ENCODE data around the gene TMEM156.
"Not testable (repeated sequence)": the region's sequence is repeated elsewhere in the genome, so short reads cannot be mapped to it uniquely, and the experiment has no call there.

The TMEM156 gene

GRCh38 chr4:38967260-38968095 is 64.7 kb downstream of the TMEM156 start:
- TF ChIP-seq ZFX (IDR thresholded peaks at IDR 0.05; ENCODE audit: borderline replicate concordance) = no peak
- TF ChIP-seq, protein P1, sequence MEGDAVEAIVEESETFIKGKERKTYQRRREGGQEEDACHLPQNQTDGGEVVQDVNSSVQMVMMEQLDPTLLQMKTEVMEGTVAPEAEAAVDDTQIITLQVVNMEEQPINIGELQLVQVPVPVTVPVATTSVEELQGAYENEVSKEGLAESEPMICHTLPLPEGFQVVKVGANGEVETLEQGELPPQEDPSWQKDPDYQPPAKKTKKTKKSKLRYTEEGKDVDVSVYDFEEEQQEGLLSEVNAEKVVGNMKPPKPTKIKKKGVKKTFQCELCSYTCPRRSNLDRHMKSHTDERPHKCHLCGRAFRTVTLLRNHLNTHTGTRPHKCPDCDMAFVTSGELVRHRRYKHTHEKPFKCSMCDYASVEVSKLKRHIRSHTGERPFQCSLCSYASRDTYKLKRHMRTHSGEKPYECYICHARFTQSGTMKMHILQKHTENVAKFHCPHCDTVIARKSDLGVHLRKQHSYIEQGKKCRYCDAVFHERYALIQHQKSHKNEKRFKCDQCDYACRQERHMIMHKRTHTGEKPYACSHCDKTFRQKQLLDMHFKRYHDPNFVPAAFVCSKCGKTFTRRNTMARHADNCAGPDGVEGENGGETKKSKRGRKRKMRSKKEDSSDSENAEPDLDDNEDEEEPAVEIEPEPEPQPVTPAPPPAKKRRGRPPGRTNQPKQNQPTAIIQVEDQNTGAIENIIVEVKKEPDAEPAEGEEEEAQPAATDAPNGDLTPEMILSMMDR (IDR thresholded peaks at IDR 0.05) = no peak
- H3K27ac ChIP-seq = no peak overlapping the region

- no peak overlapping the region for H3K27ac ChIP-seq
- TF ChIP-seq, protein P1 (IDR thresholded peaks at IDR 0.05) = no peak
- no peak for TF ChIP-seq ZFX (IDR thresholded peaks at IDR 0.05; ENCODE audit: borderline replicate concordance)
These were observed 66.3 kb downstream of the TMEM156 start for GRCh38 chr4:38965866-38966265.

DNA sequence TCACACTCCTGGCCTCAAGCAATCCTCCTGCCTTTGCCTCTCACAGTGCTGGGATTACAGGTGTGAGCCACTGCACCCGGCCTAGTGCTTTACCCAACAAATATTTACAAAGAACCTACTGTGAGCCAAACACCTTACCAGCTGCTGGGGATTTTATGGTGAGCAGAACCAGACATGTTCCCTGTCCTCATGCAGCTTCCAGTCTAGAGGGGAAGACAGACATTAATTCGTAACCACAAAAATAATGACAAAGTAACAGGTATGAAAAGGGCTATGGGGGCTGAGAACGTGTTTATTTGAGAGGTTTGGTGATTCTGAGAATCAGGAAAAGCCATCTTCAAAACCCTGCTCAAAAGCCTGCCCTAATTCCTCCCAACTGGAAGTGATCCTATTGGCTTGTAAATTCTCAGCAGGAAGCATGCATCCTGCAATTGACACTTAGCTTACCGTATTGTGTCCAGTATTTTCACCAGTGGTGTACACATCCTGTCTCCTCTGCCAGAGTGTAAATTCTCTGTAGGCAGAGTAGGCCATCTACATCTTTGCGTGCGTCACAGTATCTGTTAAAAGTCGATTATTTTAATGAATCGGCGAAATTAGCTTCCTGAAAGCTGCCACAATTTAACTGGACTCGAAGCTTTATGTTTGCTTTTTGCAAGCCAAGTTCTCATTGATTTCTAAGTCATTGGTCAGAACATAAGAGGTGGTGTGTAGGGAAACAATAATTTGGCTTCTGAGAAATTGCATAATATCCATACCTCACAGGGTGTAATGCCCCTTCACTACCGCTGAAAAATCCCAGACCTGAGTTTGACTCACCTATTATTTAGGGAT is 67.0 kb downstream of the TMEM156 start:
- no peak overlapping the region for H3K27ac ChIP-seq
- TF ChIP-seq, protein P1 (IDR thresholded peaks at IDR 0.05) = no peak
- no peak for TF ChIP-seq ZFX (IDR thresholded peaks at IDR 0.05; ENCODE audit: borderline replicate concordance)

- not testable (repeated sequence) for H3K27ac ChIP-seq
These were observed 73.0 kb downstream of the TMEM156 start for GRCh38 chr4:38959248-38959647.

- H3K27ac ChIP-seq = no peak overlapping the region
- no peak for TF ChIP-seq ZFX (IDR thresholded peaks at IDR 0.05; ENCODE audit: borderline replicate concordance)
- TF ChIP-seq, protein P1 (IDR thresholded peaks at IDR 0.05) = no peak
These were observed 73.6 kb downstream of the TMEM156 start for GRCh38 chr4:38958453-38959190.

GRCh38 chr4:38957893-38958292 is 74.3 kb downstream of the TMEM156 start:
- no peak overlapping the region for H3K27ac ChIP-seq
- TF ChIP-seq, protein P1 (IDR thresholded peaks at IDR 0.05) = no peak
- TF ChIP-seq ZFX (IDR thresholded peaks at IDR 0.05; ENCODE audit: borderline replicate concordance) = no peak

DNA sequence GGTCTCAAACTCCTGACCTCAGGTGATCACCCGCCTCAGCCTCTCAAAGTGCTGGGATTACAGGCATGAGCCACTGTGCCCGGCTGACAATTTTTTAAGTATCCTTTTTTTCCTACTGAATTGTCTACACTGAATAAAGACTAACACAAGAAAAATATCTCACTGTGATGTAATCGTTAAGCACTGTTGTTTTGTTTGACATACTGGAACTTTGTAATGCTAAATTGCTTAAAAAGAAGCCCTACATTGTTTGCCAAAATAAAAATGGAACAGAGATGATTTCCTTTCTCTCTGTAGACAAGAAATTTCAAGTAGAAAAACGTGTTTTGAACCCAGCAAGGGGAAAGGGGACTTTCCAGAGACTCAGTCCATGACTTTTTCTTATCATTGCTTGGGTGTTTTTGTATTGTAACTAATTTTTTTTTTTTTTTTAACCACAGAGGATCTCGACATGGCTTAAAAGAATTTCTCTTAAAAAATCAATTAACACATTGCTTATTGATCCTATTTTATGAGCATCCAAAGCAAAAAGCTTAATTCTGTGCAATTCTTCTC is 74.9 kb downstream of the TMEM156 start:
- no peak overlapping the region for H3K27ac ChIP-seq
- no peak for TF ChIP-seq ZFX (IDR thresholded peaks at IDR 0.05; ENCODE audit: borderline replicate concordance)
- TF ChIP-seq, protein P1 (IDR thresholded peaks at IDR 0.05) = no peak
